Activated CD8-positive, alpha-beta memory T cell treated with anti-CD3 and anti-CD28 coated beads for 24 hours (primary cell): ENCODE data around the gene PLCD3.

Experiments used
- DNase-seq: peaks from one replicate; pipeline ENCODE4 v3.0.0-alpha.2; 2020

The PLCD3 gene

GRCh38 chr17:45060797-45061605, 71.3 kb downstream of the PLCD3 start, which contains the start of gene NMT1:
Gene NMT1 (plus strand): TSS chr17:45061317. CDS start chr17:45061330, 13 bp downstream.
- peak; percentile 97 for DNase-seq

- no peak for DNase-seq
These were observed 71.9 kb downstream of the PLCD3 start for GRCh38 chr17:45060382-45060796.
